SK-N-SH (cell line): ENCODE data around the gene LYZL6. TPM values are rescaled to one million over a fixed set of nuclear protein-coding genes. Genes with fewer than 3 reads are reported as not detected.

Source experiments
- CTCF ChIA-PET: fragments of 300-600, 350-600 bp; formaldehyde crosslinking; extraction: SDS; loops from one replicate; lab custom pipeline; 2021; lab: Yijun Ruan, JAX
- POLR2A ChIA-PET: fragments of 350-600 bp; sonication (Branson Sonifier 250); formaldehyde crosslinking; extraction: SDS; loops from one replicate; lab custom pipeline; 2020; ENCODE audit warnings: antibody characterized with exemption, inconsistent platforms; lab: Yijun Ruan, JAX
- DNase-seq: peaks from one replicate; pipeline ENCODE4 v3.0.0; 2012
- H2AFZ ChIP-seq: fragments of 200-600 bp; sonication (generic); 2 replicates; pipeline ENCODE4 v1.8.1; 2016; ENCODE audit warnings: antibody characterized with exemption, mild to moderate bottlenecking, low read depth
- H3F3A ChIP-seq: fragments of 200-600 bp; sonication (generic); replicated peaks from 2 replicates; pipeline ENCODE3; 2016; ENCODE audit warnings: antibody characterized with exemption, mild to moderate bottlenecking; ENCODE audit not compliant: insufficient read depth
- H3K27ac ChIP-seq, 2 experiments: fragments of 200-500 bp in 1 of 2; fragments of 200-600 bp in 1 of 2; sonication (Bioruptor generic) in 1 of 2; sonication (generic), shearing (Covaris generic) in 1 of 2; 2 replicates each; pipeline versions ENCODE4 v1.5.1 to v1.6.1; 2014 to 2016; ENCODE audit warnings: low read depth in 2 of 2, inconsistent platforms in 1 of 2, low read length in 1 of 2, mild to moderate bottlenecking in 1 of 2, mixed read lengths in 1 of 2
- H3K27me3 ChIP-seq: fragments of 200-600 bp; sonication (generic), shearing (Covaris generic); 2 replicates; pipeline ENCODE4 v1.6.1; 2016; ENCODE audit warnings: mixed run types; ENCODE audit not compliant: insufficient read depth
- H3K36me3 ChIP-seq, 2 experiments: fragments of 200-500 bp in 1 of 2; fragments of 200-600 bp in 1 of 2; sonication (Bioruptor generic) in 1 of 2; sonication (generic) in 1 of 2; replicated peaks in 1 of 2; 2 replicates each; pipeline versions ENCODE3 to v1.5.1; 2014 to 2016; ENCODE audit warnings: low read length in 1 of 2, mild to moderate bottlenecking in 1 of 2; ENCODE audit not compliant: insufficient read depth in 2 of 2, control insufficient read depth in 1 of 2
- H3K4me1 ChIP-seq, 2 experiments: fragments of 200-500 bp in 1 of 2; fragments of 200-600 bp in 1 of 2; sonication (Bioruptor generic) in 1 of 2; sonication (generic), shearing (Covaris generic) in 1 of 2; 2 replicates each; pipeline versions ENCODE4 v1.5.1 to v1.6.1; 2014 to 2016; ENCODE audit warnings: low read depth in 1 of 2, low read length in 1 of 2, mixed run types in 1 of 2; ENCODE audit not compliant: insufficient read depth in 2 of 2, control insufficient read depth in 1 of 2
- H3K4me2 ChIP-seq: fragments of 200-600 bp; sonication (generic), shearing (Covaris generic); 2 replicates; pipeline ENCODE4 v1.6.1; 2017; ENCODE audit warnings: mixed run types
- H3K4me3 ChIP-seq, 2 experiments: fragments of 200-500 bp in 1 of 2; fragments of 200-600 bp in 1 of 2; sonication (Bioruptor generic) in 1 of 2; sonication (generic), shearing (Covaris generic) in 1 of 2; 2 replicates each; pipeline versions ENCODE4 v1.5.1 to v1.8.1; 2014 to 2016; ENCODE audit warnings: low read depth in 2 of 2, inconsistent platforms in 1 of 2, low read length in 1 of 2, mild to moderate bottlenecking in 1 of 2, mixed read lengths in 1 of 2, moderate library complexity in 1 of 2
- H3K79me2 ChIP-seq: fragments of 200-600 bp; sonication (generic); 2 replicates; pipeline ENCODE4 v1.8.1; 2017; ENCODE audit warnings: mild to moderate bottlenecking; ENCODE audit not compliant: insufficient read depth
- H3K9ac ChIP-seq: fragments of 200-600 bp; sonication (generic); 2 replicates; pipeline ENCODE4 v1.6.1; 2017; ENCODE audit warnings: mixed run types
- H3K9me2 ChIP-seq: fragments of 200-600 bp; sonication (generic); 2 replicates; pipeline ENCODE4 v1.6.1; 2017; ENCODE audit warnings: mixed run types
- H3K9me3 ChIP-seq: fragments of 200-600 bp; sonication (generic); 2 replicates; pipeline ENCODE4 v1.6.1; 2017; ENCODE audit warnings: mixed run types, mild to moderate bottlenecking, moderate library complexity
- H4K20me1 ChIP-seq: fragments of 200-600 bp; sonication (generic); 2 replicates; pipeline ENCODE4 v1.6.1; 2017; ENCODE audit warnings: mild to moderate bottlenecking, mixed run types; ENCODE audit not compliant: insufficient read depth
- ELF1 ChIP-seq: IDR thresholded peaks from 2 replicates; pipeline ENCODE4 v1.4.0; 2012
- EP300 ChIP-seq, 2 experiments: IDR thresholded peaks; 2 replicates each; pipeline versions ENCODE4 v1.4.0 to v1.6.1; 2012; ENCODE audit warnings: borderline replicate concordance in 1 of 2, low read depth in 1 of 2, low read length in 1 of 2
- FOSL2 ChIP-seq: IDR thresholded peaks from 2 replicates; pipeline ENCODE4 v1.4.0; 2012; ENCODE audit warnings: low read depth, mild to moderate bottlenecking, moderate library complexity, borderline replicate concordance
- FOXJ3 ChIP-seq: sonication (generic); formaldehyde crosslinking; IDR thresholded peaks from 2 replicates; pipeline ENCODE4 v1.5.1; 2020; ENCODE audit warnings: mild to moderate bottlenecking, missing genetic modification reagents
- GABPA ChIP-seq: IDR thresholded peaks from 2 replicates; pipeline ENCODE4 v1.4.0; 2012; ENCODE audit warnings: low read depth, mild to moderate bottlenecking
- GATA2 ChIP-seq: sonication (generic); formaldehyde crosslinking; IDR thresholded peaks from 2 replicates; pipeline ENCODE4 v1.5.0; 2020; ENCODE audit warnings: mild to moderate bottlenecking, missing genetic modification reagents
- IRF3 ChIP-seq: fragments of 150-350 bp; IDR thresholded peaks from 2 replicates; pipeline ENCODE4 v1.6.1; 2016; ENCODE audit warnings: mild to moderate bottlenecking, low read depth, low read length
- JUND ChIP-seq: IDR thresholded peaks from 2 replicates; pipeline ENCODE4 v1.4.0; 2012
- MEF2A ChIP-seq: IDR thresholded peaks from 2 replicates; pipeline ENCODE4 v1.4.0; 2012; ENCODE audit warnings: low read depth, borderline replicate concordance
- RAD21 ChIP-seq: IDR thresholded peaks from 2 replicates; pipeline ENCODE4 v1.6.1; 2012; ENCODE audit warnings: mild to moderate bottlenecking, low read length
- RCOR1 ChIP-seq: fragments of 150-350 bp; IDR thresholded peaks from 2 replicates; pipeline ENCODE4 v1.6.1; 2017; ENCODE audit warnings: antibody characterized with exemption, low read length
- RXRA ChIP-seq: IDR thresholded peaks from 2 replicates; pipeline ENCODE4 v1.4.0; 2012; ENCODE audit warnings: low read depth, mild to moderate bottlenecking, borderline replicate concordance
- SIN3A ChIP-seq: IDR thresholded peaks from 2 replicates; pipeline ENCODE4 v1.6.1; 2012; ENCODE audit warnings: low read depth, mild to moderate bottlenecking, low read length, moderate library complexity, borderline replicate concordance
- SMC3 ChIP-seq: IDR thresholded peaks from 2 replicates; pipeline ENCODE4 v1.6.1; 2012; ENCODE audit warnings: low read depth, low read length, improper control_type of control experiment
- TEAD4 ChIP-seq: IDR thresholded peaks from 2 replicates; pipeline ENCODE4 v1.4.0; 2012; ENCODE audit warnings: mild to moderate bottlenecking, borderline replicate concordance; ENCODE audit not compliant: insufficient read depth
- WGBS: methylation state at CpG from one replicate; pipeline ENCODE4 v1.1.6; 2017; ENCODE audit warnings: low lambda C conversion rate; 5-methylcytosine and 5-hydroxymethylcytosine counted together
- polyA plus RNA-seq, 3 experiments: library from polyadenylated mRNA; depleted of rRNA; stranded (reverse); fragments of >200 nt; gene quantifications; 2 replicates each; pipeline ENCODE4 v1.2.3, GENCODE V29; 2012
- TF ChIP-seq, protein P1 (sequence below): IDR thresholded peaks from 2 replicates; pipeline ENCODE4 v1.4.0; 2012; ENCODE audit warnings: low read depth, borderline replicate concordance
- TF ChIP-seq, protein P2 (sequence below): IDR thresholded peaks from 2 replicates; pipeline ENCODE4 v1.4.0; 2012; ENCODE audit warnings: low read depth, borderline replicate concordance

The LYZL6 gene
- polyA plus RNA-seq, 1 of the 3 experiments (the other 2 are of a cell fraction), result not detected

DNA sequence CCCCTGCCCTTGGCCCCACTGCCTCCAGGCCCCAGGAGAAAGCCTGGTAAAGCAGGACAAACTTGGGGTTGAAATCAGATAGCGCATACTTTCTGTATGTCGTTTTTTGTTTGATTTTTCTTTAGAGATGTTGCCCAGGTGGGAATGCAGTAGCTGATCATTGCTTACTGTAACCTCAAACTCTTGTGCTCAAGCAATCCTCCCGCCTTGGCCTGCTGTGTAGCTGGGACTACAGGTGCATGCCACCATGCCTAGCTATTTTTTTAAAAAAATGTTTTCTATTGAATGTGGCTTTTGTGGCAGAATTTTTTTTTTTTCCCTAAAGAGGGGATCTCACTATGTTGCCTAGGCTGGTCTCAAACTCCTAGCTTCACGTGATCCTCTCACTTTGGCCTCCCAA lies 52.2 kb downstream of the LYZL6 start:
- H3F3A ChIP-seq, result no peaks in the 10 kb centered on the region
- H2AFZ ChIP-seq, result no peak overlapping the region
- H3K9ac ChIP-seq, result no peak overlapping the region
- H3K4me3 ChIP-seq, result no peak overlapping the region
- no peaks in the 10 kb centered on the region for H3K9me3 ChIP-seq
- no peak for TF ChIP-seq SIN3A
- TF ChIP-seq, protein P1, sequence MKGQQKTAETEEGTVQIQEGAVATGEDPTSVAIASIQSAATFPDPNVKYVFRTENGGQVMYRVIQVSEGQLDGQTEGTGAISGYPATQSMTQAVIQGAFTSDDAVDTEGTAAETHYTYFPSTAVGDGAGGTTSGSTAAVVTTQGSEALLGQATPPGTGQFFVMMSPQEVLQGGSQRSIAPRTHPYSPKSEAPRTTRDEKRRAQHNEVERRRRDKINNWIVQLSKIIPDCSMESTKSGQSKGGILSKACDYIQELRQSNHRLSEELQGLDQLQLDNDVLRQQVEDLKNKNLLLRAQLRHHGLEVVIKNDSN, result no peak
- TF ChIP-seq RAD21, result no peak
- TF ChIP-seq RCOR1, result no peak
- TF ChIP-seq EP300 (IDR thresholded peaks at IDR 0.05; ENCODE audit: borderline replicate concordance in 1 of 2, low read depth in 1 of 2, low read length in 1 of 2), result no peak
- TF ChIP-seq GABPA, result no peak
- TF ChIP-seq FOSL2, result no peak
- TF ChIP-seq SMC3, result no peak
- TF ChIP-seq MEF2A, result no peak
- no peak for TF ChIP-seq JUND
- TF ChIP-seq TEAD4, result no peak
- TF ChIP-seq ELF1, result no peak
- TF ChIP-seq, protein P2, sequence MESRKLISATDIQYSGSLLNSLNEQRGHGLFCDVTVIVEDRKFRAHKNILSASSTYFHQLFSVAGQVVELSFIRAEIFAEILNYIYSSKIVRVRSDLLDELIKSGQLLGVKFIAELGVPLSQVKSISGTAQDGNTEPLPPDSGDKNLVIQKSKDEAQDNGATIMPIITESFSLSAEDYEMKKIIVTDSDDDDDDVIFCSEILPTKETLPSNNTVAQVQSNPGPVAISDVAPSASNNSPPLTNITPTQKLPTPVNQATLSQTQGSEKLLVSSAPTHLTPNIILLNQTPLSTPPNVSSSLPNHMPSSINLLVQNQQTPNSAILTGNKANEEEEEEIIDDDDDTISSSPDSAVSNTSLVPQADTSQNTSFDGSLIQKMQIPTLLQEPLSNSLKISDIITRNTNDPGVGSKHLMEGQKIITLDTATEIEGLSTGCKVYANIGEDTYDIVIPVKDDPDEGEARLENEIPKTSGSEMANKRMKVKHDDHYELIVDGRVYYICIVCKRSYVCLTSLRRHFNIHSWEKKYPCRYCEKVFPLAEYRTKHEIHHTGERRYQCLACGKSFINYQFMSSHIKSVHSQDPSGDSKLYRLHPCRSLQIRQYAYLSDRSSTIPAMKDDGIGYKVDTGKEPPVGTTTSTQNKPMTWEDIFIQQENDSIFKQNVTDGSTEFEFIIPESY, result no peak
- TF ChIP-seq GATA2 (CRISPR knock-in tag), result no peak
- TF ChIP-seq FOXJ3, result no peak
- no peak for TF ChIP-seq RXRA
- no peak for TF ChIP-seq IRF3
- DNase-seq, result no peak
- H4K20me1 ChIP-seq, result no peaks in the 10 kb centered on the region
- H3K9me2 ChIP-seq, result no peaks in the 10 kb centered on the region
- peaks cover 4 to 8% of the 10 kb centered on the region in 2 experiments; a peak in 2 of 4 replicates for H3K4me1 ChIP-seq
- no peaks in the 10 kb centered on the region for H3K79me2 ChIP-seq
- no peaks in the 10 kb centered on the region for H3K36me3 ChIP-seq
- ChIA-PET CTCF (interaction anchor here (0.8 kb wide), 1 partner anchor 75 kb away, joined by 5 read pairs; no protein-coding TSS in a partner anchor), POLR2A (no interaction called here)
- no peaks in the 10 kb centered on the region for H3K27me3 ChIP-seq
- H3K4me2 ChIP-seq, result no peak overlapping the region
- H3K27ac ChIP-seq, result no peak overlapping the region
- WGBS, result 86% methylated on average over 4 of the region's 4 CpGs
